BJ (cell line): ENCODE measurements around the gene SMAGP. TPM values are rescaled to one million over a fixed set of nuclear protein-coding genes. Genes with fewer than 3 reads are reported as not detected.
A peak's percentile ranks its signal among the peaks of the same experiment; 100 is the strongest.
"Not testable (repeated sequence)": the region's sequence is repeated elsewhere in the genome, so short reads cannot be mapped to it uniquely, and the experiment has no call there.

Experiments used
- CTCF ChIA-PET: fragments of 350-600 bp; formaldehyde crosslinking; extraction: SDS; loops from one replicate; lab custom pipeline; 2021; ENCODE audit warnings: antibody characterized with exemption, inconsistent platforms; lab: Yijun Ruan, JAX
- POLR2A ChIA-PET: fragments of 300-600 bp; sonication (Branson Sonifier 250); formaldehyde crosslinking; extraction: SDS; loops from one replicate; lab custom pipeline; 2021; ENCODE audit warnings: antibody characterized with exemption; lab: Charles Lee
- DNase-seq: peaks from one replicate; pipeline ENCODE4 v3.0.0-alpha.2; 2011; ENCODE audit warnings: low read depth
- H3K27me3 ChIP-seq: 2 replicates; pipeline ENCODE4 v1.6.0; 2011; ENCODE audit warnings: low read length; ENCODE audit not compliant: control insufficient read depth, insufficient read depth
- H3K36me3 ChIP-seq: 2 replicates; pipeline ENCODE4 v1.5.1; 2011; ENCODE audit warnings: low read length; ENCODE audit not compliant: control insufficient read depth, insufficient read depth
- H3K4me3 ChIP-seq: 2 replicates; pipeline ENCODE4 v1.5.1; 2011; ENCODE audit warnings: low read depth, mild to moderate bottlenecking, control low read depth, low read length
- polyA plus RNA-seq: library from polyadenylated mRNA; depleted of rRNA; stranded (reverse); fragments of >200 nt; gene quantifications from 2 replicates; pipeline ENCODE4 v1.2.3, GENCODE V29; 2011
- TF ChIP-seq, protein P1 (sequence below): IDR thresholded peaks from 2 replicates; pipeline ENCODE4 v1.5.1; 2011; ENCODE audit warnings: low read depth, mild to moderate bottlenecking, control low read depth, inconsistent platforms, low read length, moderate library complexity; ENCODE audit not compliant: insufficient read depth

SMAGP gene
- polyA plus RNA-seq, 1 experiment: 54.7 TPM

DNA sequence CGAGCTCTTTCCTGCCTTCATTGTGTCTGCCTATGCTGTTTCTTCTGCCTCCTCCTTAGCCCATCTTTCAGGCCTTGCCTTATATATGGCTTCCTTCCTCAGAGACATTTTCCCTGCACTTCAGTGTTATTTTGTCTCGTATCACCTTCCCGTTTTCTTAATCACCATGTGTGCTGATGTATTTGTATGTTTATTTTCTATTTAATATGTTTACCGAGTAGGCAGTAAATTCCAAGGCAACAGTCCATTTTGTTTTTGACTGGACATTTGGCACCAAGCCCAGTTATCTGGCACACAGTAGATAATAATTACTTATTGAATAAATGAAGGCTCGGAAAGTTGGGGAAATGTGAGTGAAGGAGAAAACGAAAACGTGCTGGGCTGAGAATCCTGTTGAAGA lies 47.8 kb downstream of the SMAGP start:
- H3K36me3 ChIP-seq: no peaks in the 10 kb centered on the region
- ChIA-PET CTCF (no interaction called here), POLR2A (no interaction called here)
- H3K27me3 ChIP-seq: no peaks in the 10 kb centered on the region
- TF ChIP-seq, protein P1, sequence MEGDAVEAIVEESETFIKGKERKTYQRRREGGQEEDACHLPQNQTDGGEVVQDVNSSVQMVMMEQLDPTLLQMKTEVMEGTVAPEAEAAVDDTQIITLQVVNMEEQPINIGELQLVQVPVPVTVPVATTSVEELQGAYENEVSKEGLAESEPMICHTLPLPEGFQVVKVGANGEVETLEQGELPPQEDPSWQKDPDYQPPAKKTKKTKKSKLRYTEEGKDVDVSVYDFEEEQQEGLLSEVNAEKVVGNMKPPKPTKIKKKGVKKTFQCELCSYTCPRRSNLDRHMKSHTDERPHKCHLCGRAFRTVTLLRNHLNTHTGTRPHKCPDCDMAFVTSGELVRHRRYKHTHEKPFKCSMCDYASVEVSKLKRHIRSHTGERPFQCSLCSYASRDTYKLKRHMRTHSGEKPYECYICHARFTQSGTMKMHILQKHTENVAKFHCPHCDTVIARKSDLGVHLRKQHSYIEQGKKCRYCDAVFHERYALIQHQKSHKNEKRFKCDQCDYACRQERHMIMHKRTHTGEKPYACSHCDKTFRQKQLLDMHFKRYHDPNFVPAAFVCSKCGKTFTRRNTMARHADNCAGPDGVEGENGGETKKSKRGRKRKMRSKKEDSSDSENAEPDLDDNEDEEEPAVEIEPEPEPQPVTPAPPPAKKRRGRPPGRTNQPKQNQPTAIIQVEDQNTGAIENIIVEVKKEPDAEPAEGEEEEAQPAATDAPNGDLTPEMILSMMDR: no peak
- no peak for DNase-seq
- H3K4me3 ChIP-seq: no peak overlapping the region

DNA sequence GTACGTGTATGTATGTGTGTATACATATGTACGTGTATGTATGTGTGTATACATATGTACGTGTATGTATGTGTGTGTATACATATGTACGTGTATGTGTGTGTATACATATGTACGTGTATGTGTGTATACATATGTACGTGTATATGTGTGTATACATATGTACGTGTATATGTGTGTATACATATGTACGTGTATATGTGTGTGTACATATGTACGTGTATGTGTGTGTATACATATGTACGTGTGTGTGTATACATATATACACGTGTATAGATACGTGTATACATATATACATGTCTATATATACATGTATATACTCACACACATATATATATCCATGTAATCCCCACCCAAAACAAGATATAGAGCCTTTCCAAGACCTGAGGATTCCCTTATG lies 50.4 kb downstream of the SMAGP start:
- CTCF ChIA-PET, H3K4me3 ChIP-seq, H3K36me3 ChIP-seq, POLR2A ChIA-PET, H3K27me3 ChIP-seq, DNase-seq: not testable (repeated sequence)

DNA sequence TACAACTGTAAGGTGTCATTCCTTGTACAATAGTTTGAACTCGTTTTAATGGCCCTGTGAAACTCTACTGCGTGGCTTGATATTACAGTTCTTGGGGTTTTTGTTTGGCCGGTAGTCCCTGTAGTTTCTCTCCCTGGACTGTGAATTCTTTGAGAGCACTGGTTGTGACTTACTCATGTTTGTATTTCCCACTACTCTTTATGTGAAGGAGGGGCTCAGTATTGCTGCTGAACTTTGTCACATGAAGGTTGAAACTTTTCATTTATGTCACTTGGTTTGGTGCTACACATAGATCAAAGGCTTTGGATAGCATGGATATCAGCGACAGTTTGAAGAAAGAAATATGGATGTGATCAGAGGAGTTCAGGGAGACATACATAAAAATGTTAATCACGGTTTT lies 50.9 kb downstream of the SMAGP start:
- H3K4me3 ChIP-seq: no peak overlapping the region
- ChIA-PET CTCF (interaction anchor here (1.6 to 2.5 kb wide), 2 partner anchors 12 to 20 kb away, joined by 6 to 28 read pairs; partner anchors contain the start of gene DAZAP2), POLR2A (no interaction called here)
- H3K36me3 ChIP-seq: peaks cover under 1% of the 10 kb centered on the region; the same call in 1 of the 2 replicates
- DNase-seq: no peak
- TF ChIP-seq, protein P1: no peak
- H3K27me3 ChIP-seq: no peaks in the 10 kb centered on the region

DNA sequence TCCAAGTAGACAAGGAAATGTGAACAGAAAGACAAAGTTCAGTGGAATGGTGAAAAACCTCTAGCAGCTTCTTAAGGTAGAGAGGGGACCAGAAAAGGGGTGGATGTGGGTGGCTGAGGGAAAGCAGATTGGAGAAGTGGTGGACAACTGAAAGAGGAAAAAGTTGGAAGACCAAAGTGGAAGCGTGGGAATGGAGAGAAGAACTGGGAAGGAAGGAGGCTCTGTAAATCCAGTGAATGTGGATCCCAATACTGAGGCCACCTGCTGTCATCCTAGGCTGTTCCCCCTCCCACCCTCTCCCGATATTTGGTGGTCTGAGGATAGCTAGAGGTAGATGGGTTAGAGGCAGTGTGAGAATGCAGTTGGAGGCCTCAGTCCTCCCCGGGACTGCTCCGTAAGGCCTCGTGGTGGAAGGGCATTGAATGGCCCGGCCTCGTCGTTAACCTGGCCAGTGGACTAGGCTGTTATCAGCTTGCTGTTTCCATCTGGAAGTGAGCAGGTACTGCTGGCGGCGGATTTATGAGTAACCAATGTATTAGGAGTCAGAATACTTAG lies 51.5 kb downstream of the SMAGP start:
- ChIA-PET POLR2A (interaction anchor here (1.3 kb wide), 1 partner anchor 20 kb away, joined by 22 read pairs; the partner anchor contains the start of gene DAZAP2), CTCF (interaction anchor here (0.6 to 2.5 kb wide), 12 partner anchors 8 to 380 kb away, joined by 3 to 28 read pairs (median 4); partner anchors contain the start of gene DAZAP2)
- DNase-seq: no peak
- TF ChIP-seq, protein P1: no peak
- H3K36me3 ChIP-seq: peaks cover 2% of the 10 kb centered on the region; the same call in 1 of the 2 replicates
- H3K4me3 ChIP-seq: peak overlapping the region; percentile 72
- no peaks in the 10 kb centered on the region for H3K27me3 ChIP-seq

DNA sequence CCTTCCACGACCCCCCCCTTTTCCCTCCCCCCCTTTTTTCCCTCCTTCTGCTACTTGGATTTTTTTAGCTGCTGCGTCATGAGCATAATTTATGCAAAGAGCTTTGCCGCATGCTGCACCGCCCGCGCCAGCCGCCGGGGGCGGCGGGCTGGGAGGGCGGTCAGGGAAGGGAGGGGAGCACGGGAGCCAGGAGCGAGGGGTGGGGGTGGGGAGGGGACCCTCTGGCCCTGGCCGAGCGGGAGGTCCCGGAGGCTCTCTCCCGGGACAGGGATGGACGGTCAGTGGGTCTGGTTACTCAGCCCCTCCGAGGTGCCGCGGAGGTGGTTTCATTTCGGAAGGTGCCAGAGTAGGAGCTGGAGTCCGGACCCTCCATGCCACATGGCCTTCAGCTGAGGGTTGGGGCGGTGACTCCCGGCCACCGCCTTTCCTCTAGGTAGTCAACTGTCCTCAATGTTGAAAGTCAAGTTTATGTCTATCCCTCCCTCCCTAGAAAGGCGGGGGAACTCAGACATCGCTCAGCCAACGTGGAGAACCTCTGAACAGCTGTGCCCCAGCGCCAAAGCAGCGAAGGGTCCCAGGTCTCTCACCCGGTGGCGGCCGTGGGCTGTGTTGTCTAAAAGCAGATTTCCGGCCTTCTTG lies 52.1 kb downstream of the SMAGP start, which contains the start of gene POU6F1:
POU6F1 (minus strand) TSS at position 95 of the 639 bp plus-strand sequence. CDS start 11,226 bp downstream, outside the sequence.
- no peaks in the 10 kb centered on the region for H3K27me3 ChIP-seq
- TF ChIP-seq, protein P1: peak; percentile 72
- CTCF ChIA-PET: interaction anchor here (0.6 to 2.5 kb wide), 16 partner anchors 8 to 1272 kb away, joined by 3 to 28 read pairs (median 4); partner anchors contain the start of gene DAZAP2
- peaks cover 2% of the 10 kb centered on the region; the same call in 1 of the 2 replicates for H3K36me3 ChIP-seq
- no peak for DNase-seq
- POLR2A ChIA-PET: interaction anchor here (1.3 kb wide), 1 partner anchor 20 kb away, joined by 22 read pairs; the partner anchor contains the start of gene DAZAP2
- peak within 1 kb of the TSS; percentile 72 for H3K4me3 ChIP-seq
